RWPE2 (cell line): ENCODE measurements around the gene DOCK7.

ENCODE experiments used
- ATAC-seq: fragments of 200-7000 bp; cut with Tn5 transposase; 3 replicates; pipeline ENCODE4 v1.9.1; 2021; ENCODE audit warnings: low read depth
- DNase-seq: peaks from one replicate; pipeline ENCODE4 v3.0.0-alpha.2; 2020; ENCODE audit warnings: low spot score
- H3K27ac ChIP-seq: fragments of 450-650 bp; 2 replicates; pipeline ENCODE4 v1.5.1; 2017; ENCODE audit warnings: mild to moderate bottlenecking; ENCODE audit not compliant: poor library complexity, severe bottlenecking
- H3K27me3 ChIP-seq: fragments of 250-450 bp; sonication (Bioruptor Pico); 2 replicates; pipeline ENCODE4 v1.5.1; 2021; ENCODE audit warnings: mild to moderate bottlenecking, moderate library complexity; ENCODE audit not compliant: insufficient read depth, poor library complexity, severe bottlenecking
- H3K36me3 ChIP-seq: fragments of 250-450 bp; sonication (Bioruptor Pico); 2 replicates; pipeline ENCODE4 v1.5.1; 2020; ENCODE audit warnings: low read depth, mild to moderate bottlenecking, moderate library complexity
- H3K4me1 ChIP-seq: fragments of 250-450 bp; sonication (Bioruptor Pico); 2 replicates; pipeline ENCODE4 v1.5.1; 2021; ENCODE audit warnings: mild to moderate bottlenecking, moderate library complexity; ENCODE audit not compliant: insufficient read depth, poor library complexity, severe bottlenecking
- H3K4me3 ChIP-seq: fragments of 250-450 bp; sonication (Bioruptor Pico); 2 replicates; pipeline ENCODE4 v1.5.1; 2021; ENCODE audit warnings: mild to moderate bottlenecking, moderate library complexity; ENCODE audit not compliant: severe bottlenecking
- H3K9me3 ChIP-seq: fragments of 250-450 bp; sonication (Bioruptor Pico); 2 replicates; pipeline ENCODE4 v1.5.1; 2021; ENCODE audit warnings: mild to moderate bottlenecking, moderate library complexity; ENCODE audit not compliant: severe bottlenecking
- TF ChIP-seq, protein P1 (sequence below): fragments of 450-650 bp; IDR thresholded peaks from one replicate; pipeline ENCODE4 v1.5.1; 2017; ENCODE audit warnings: mild to moderate bottlenecking, moderate library complexity; ENCODE audit not compliant: poor library complexity, severe bottlenecking

DOCK7 gene

DNA sequence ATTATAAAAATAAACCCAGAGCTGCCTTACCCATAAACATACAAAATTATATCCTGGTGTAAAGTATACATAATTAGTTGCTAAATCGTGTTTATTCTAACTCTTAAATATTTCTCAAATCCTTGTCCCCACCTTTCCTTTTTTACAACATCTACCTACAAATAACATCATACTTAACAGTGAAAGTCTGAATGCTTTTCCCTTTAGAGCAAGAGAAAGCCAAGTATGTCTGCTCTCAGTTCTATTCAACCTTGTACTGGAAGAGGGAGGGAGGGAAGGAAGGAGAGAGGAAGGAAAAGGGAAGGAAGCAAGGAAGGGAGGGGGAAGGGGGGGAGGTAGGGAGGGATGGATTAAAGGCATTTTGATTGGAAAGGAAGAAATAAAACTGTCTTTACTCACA lies 14.6 kb downstream of the DOCK7 start:
- ATAC-seq (no peak), DNase-seq (no peak)
- H3K36me3 ChIP-seq: no peaks in the 10 kb centered on the region
- no peak overlapping the region for H3K4me3 ChIP-seq
- H3K27ac ChIP-seq: no peak overlapping the region
- no peaks in the 10 kb centered on the region for H3K4me1 ChIP-seq
- no peaks in the 10 kb centered on the region for H3K27me3 ChIP-seq
- no peaks in the 10 kb centered on the region for H3K9me3 ChIP-seq
- TF ChIP-seq, protein P1, sequence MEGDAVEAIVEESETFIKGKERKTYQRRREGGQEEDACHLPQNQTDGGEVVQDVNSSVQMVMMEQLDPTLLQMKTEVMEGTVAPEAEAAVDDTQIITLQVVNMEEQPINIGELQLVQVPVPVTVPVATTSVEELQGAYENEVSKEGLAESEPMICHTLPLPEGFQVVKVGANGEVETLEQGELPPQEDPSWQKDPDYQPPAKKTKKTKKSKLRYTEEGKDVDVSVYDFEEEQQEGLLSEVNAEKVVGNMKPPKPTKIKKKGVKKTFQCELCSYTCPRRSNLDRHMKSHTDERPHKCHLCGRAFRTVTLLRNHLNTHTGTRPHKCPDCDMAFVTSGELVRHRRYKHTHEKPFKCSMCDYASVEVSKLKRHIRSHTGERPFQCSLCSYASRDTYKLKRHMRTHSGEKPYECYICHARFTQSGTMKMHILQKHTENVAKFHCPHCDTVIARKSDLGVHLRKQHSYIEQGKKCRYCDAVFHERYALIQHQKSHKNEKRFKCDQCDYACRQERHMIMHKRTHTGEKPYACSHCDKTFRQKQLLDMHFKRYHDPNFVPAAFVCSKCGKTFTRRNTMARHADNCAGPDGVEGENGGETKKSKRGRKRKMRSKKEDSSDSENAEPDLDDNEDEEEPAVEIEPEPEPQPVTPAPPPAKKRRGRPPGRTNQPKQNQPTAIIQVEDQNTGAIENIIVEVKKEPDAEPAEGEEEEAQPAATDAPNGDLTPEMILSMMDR: no peak

DNA sequence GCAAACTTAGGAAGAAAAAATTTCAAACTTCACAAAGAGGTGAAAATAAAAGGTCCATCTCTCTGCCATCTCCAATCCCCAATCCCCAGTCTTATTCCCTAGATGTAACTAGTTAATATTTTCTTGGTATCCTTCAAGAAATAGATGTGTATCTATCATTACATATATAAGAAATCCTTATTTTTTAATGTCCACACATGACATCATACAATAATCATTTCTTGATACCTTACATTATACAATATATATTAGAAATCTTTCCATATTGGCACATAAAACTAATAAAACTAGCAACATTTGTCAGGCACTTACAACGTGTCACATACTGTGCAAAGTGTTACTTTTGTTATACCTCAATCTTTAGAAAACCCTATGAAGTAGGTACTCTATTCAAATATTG lies 16.2 kb downstream of the DOCK7 start:
- H3K4me3 ChIP-seq: no peak overlapping the region
- no peaks in the 10 kb centered on the region for H3K27me3 ChIP-seq
- H3K4me1 ChIP-seq: no peaks in the 10 kb centered on the region
- no peaks in the 10 kb centered on the region for H3K9me3 ChIP-seq
- TF ChIP-seq, protein P1: no peak
- no peak for DNase-seq
- no peaks in the 10 kb centered on the region for H3K36me3 ChIP-seq
- no peak for ATAC-seq
- no peak overlapping the region for H3K27ac ChIP-seq

DNA sequence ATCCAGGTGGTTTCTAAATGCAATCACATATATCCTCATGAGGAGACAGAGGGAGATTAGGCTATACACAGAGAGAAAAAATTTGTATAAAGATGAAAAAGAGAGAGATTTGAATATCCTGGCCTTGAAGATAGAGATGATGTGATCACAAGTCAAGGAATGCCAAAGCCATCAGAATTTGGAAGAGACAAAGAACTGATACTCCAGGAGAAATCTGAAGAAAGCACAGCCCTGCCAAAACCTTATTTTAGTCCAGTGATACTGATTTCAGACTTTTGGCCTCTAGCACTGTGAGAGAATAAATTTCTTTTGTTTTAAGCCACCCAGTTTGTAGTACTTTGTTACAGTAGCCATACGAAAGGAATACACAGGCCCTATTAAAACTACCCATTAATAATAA lies 33.4 kb downstream of the DOCK7 start:
- Histone ChIP-seq H3K27me3 (no peaks in the 10 kb centered on the region), H3K36me3 (peaks cover 18% of the 10 kb centered on the region), H3K4me1 (no peaks in the 10 kb centered on the region), H3K27ac (no peak overlapping the region), H3K4me3 (no peak overlapping the region), H3K9me3 (no peaks in the 10 kb centered on the region)
- TF ChIP-seq, protein P1: no peak
- DNase-seq (no peak), ATAC-seq (no peak)

DNA sequence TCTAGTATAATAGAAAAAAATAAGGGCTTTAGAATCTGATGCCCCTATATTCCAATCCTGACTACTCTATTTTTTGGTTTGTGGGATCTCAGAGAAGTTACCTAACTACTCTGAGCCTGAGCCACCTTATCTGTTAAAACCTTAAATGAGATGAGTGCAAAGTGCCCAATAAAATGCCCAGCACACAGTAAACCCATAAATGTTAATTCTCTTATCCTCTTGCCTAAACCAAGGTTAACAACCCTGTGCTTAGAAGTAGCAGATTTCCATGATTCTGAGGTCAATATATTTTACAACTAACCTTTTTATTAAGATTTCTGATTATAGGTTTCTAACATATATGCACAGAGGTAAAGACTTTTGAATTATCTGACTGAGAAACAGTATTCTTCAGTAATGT lies 35.8 kb downstream of the DOCK7 start:
- Histone ChIP-seq H3K4me3 (no peak overlapping the region), H3K27me3 (no peaks in the 10 kb centered on the region), H3K9me3 (no peaks in the 10 kb centered on the region), H3K36me3 (peaks cover 26% of the 10 kb centered on the region), H3K27ac (no peak overlapping the region), H3K4me1 (no peaks in the 10 kb centered on the region)
- TF ChIP-seq, protein P1: no peak
- no peak for ATAC-seq
- no peak for DNase-seq

DNA sequence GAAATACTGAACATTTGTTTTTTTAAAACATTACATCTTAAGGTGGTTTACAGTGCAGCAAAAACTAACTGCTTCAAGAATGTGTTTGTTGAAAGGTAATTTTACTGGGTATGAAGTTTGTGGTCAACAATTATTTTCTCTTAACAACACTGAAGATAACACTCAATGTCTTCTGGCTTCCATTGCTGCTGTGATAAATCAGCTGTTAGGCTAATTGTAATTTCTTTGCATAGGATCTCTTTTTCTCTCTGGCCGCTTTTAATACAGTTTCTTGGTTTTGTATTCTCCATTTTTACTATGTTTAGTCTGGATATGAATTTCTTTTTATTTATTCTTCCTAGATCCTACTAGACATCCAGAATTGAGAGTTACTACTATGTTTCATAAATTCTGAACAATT lies 44.9 kb downstream of the DOCK7 start:
- ATAC-seq: no peak
- Histone ChIP-seq H3K36me3 (peaks cover 37% of the 10 kb centered on the region), H3K27me3 (no peaks in the 10 kb centered on the region), H3K4me1 (no peaks in the 10 kb centered on the region), H3K9me3 (no peaks in the 10 kb centered on the region), H3K27ac (no peak overlapping the region), H3K4me3 (no peak overlapping the region)
- DNase-seq: no peak
- TF ChIP-seq, protein P1: no peak
